IMR-90 (cell line): ENCODE data around the gene KCNK10. TPM values are rescaled to one million over a fixed set of nuclear protein-coding genes. Genes with fewer than 3 reads are reported as not detected.

ENCODE experiments used
- ATAC-seq: fragments of 200-7000 bp; cut with Tn5 transposase; 2 replicates; pipeline ENCODE4 v1.9.1; 2020; ENCODE audit warnings: low read depth, mild to moderate bottlenecking, moderate library complexity
- BruUV-seq: library from RNA; stranded (reverse); fragments of 400-500 nt; replicated peaks from 2 replicates; lab custom pipeline; 2021; lab: Mats Ljungman, UMichigan
- CTCF ChIA-PET: fragments of 300-600 bp; formaldehyde crosslinking; extraction: SDS; loops from one replicate; lab custom pipeline; 2021; ENCODE audit warnings: antibody characterized with exemption; lab: Yijun Ruan, JAX
- POLR2A ChIA-PET: fragments of 300-600 bp; sonication (Branson Sonifier 250); formaldehyde crosslinking; loops from one replicate; lab custom pipeline; 2022; ENCODE audit warnings: antibody characterized with exemption; ENCODE audit not compliant: unreplicated experiment; lab: Charles Lee
- DNase-seq: peaks from one replicate; pipeline ENCODE4 v3.0.0; 2013
- H2AFZ ChIP-seq: replicated peaks from 2 replicates; pipeline ENCODE3; 2013; ENCODE audit warnings: low read length, mild to moderate bottlenecking; ENCODE audit not compliant: poor library complexity
- H2AK5ac ChIP-seq: 2 replicates; pipeline ENCODE4 v1.6.1; 2013; ENCODE audit warnings: low read depth, low read length, inconsistent platforms
- H2AK9ac ChIP-seq: replicated peaks from 2 replicates; pipeline ENCODE3; 2013; ENCODE audit warnings: mild to moderate bottlenecking, low read depth, low read length, moderate library complexity; ENCODE audit not compliant: poor library complexity
- H2BK120ac ChIP-seq: 2 replicates; pipeline ENCODE4 v1.6.1; 2013; ENCODE audit warnings: low read depth, low read length, inconsistent platforms
- H2BK15ac ChIP-seq: 3 replicates; pipeline ENCODE4 v1.6.1; 2013; ENCODE audit warnings: low read depth, low read length, inconsistent platforms
- H2BK20ac ChIP-seq: 2 replicates; pipeline ENCODE4 v1.6.1; 2013; ENCODE audit warnings: low read depth, mild to moderate bottlenecking, inconsistent platforms, low read length, moderate library complexity
- H2BK5ac ChIP-seq: 2 replicates; pipeline ENCODE4 v1.6.1; 2013; ENCODE audit warnings: mild to moderate bottlenecking, low read depth, low read length, inconsistent platforms; ENCODE audit not compliant: poor library complexity, severe bottlenecking
- H3K14ac ChIP-seq: replicated peaks from 2 replicates; pipeline ENCODE4 v1.6.1; 2013; ENCODE audit warnings: low read depth, low read length, inconsistent platforms
- H3K18ac ChIP-seq: 2 replicates; pipeline ENCODE4 v1.6.1; 2013; ENCODE audit warnings: low read depth, low read length, control low read depth
- H3K23ac ChIP-seq: 2 replicates; pipeline ENCODE4 v1.6.1; 2013; ENCODE audit warnings: low read depth, low read length, inconsistent platforms
- H3K27ac ChIP-seq: 2 replicates; pipeline ENCODE4 v1.5.1; 2013; ENCODE audit warnings: mild to moderate bottlenecking, control low read depth, low read length; ENCODE audit not compliant: insufficient read depth
- H3K27me3 ChIP-seq: 2 replicates; pipeline ENCODE4 v1.6.1; 2013; ENCODE audit warnings: low read length; ENCODE audit not compliant: control insufficient read depth, insufficient read depth
- H3K36me3 ChIP-seq: 2 replicates; pipeline ENCODE4 v1.6.1; 2013; ENCODE audit warnings: low read length, mixed read lengths; ENCODE audit not compliant: control insufficient read depth, insufficient read depth
- H3K4ac ChIP-seq: 2 replicates; pipeline ENCODE4 v1.6.1; 2013; ENCODE audit warnings: low read depth, low read length, inconsistent platforms
- H3K4me1 ChIP-seq: 2 replicates; pipeline ENCODE4 v1.6.1; 2013; ENCODE audit warnings: low read length, mixed read lengths; ENCODE audit not compliant: control insufficient read depth, insufficient read depth
- H3K4me2 ChIP-seq: 2 replicates; pipeline ENCODE4 v1.6.1; 2013; ENCODE audit warnings: low read depth, mild to moderate bottlenecking, control low read depth, low read length, moderate library complexity
- H3K4me3 ChIP-seq: 2 replicates; pipeline ENCODE4 v1.5.1; 2013; ENCODE audit warnings: low read depth, mild to moderate bottlenecking, control low read depth, low read length, moderate library complexity; ENCODE audit not compliant: insufficient read depth
- H3K56ac ChIP-seq: 2 replicates; pipeline ENCODE4 v1.6.1; 2013; ENCODE audit warnings: low read length, inconsistent platforms; ENCODE audit not compliant: insufficient read depth; ENCODE audit errors: extremely low read depth
- H3K79me1 ChIP-seq, 2 experiments: 2 replicates each; pipeline ENCODE4 v1.6.1; 2013; ENCODE audit warnings: low read length in 2 of 2, inconsistent platforms in 1 of 2, low read depth in 1 of 2
- H3K9ac ChIP-seq: 2 replicates; pipeline ENCODE4 v1.6.1; 2013; ENCODE audit warnings: low read depth, low read length, control low read depth
- H3K9me1 ChIP-seq: 2 replicates; pipeline ENCODE4 v1.6.1; 2013; ENCODE audit warnings: low read length, inconsistent platforms; ENCODE audit not compliant: insufficient read depth
- H3K9me3 ChIP-seq: 2 replicates; pipeline ENCODE4 v1.6.1; 2013; ENCODE audit warnings: low read length; ENCODE audit not compliant: control insufficient read depth, insufficient read depth
- H4K20me1 ChIP-seq: 2 replicates; pipeline ENCODE4 v1.6.1; 2013; ENCODE audit warnings: low read length, inconsistent platforms; ENCODE audit not compliant: insufficient read depth
- H4K5ac ChIP-seq: 2 replicates; pipeline ENCODE4 v1.6.1; 2013; ENCODE audit warnings: mild to moderate bottlenecking, low read depth, low read length, control low read depth
- H4K8ac ChIP-seq, 2 experiments: 2 replicates each; pipeline ENCODE4 v1.6.1; 2013; ENCODE audit warnings: low read depth in 2 of 2, low read length in 2 of 2, control low read depth in 1 of 2, inconsistent platforms in 1 of 2
- H4K91ac ChIP-seq: 2 replicates; pipeline ENCODE4 v1.6.1; 2013; ENCODE audit warnings: low read depth, low read length, inconsistent platforms; ENCODE audit not compliant: insufficient read depth
- BHLHE40 ChIP-seq: fragments of 150-350 bp; IDR thresholded peaks from 2 replicates; pipeline ENCODE4 v1.6.1; 2016; ENCODE audit warnings: mild to moderate bottlenecking, low read depth, low read length
- CEBPB ChIP-seq: IDR thresholded peaks from 2 replicates; pipeline ENCODE4 v1.6.1; 2012; ENCODE audit warnings: low read depth, low read length, improper control_type of control experiment
- CHD1 ChIP-seq: IDR thresholded peaks from 2 replicates; pipeline ENCODE4 v1.6.1; 2012; ENCODE audit warnings: low read depth, low read length, improper control_type of control experiment
- CTCF ChIP-seq: conservative IDR thresholded peaks from 2 replicates; pipeline ENCODE4 v1.5.1; 2012; ENCODE audit warnings: mild to moderate bottlenecking, low read depth, low read length, improper control_type of control experiment
- ELK1 ChIP-seq: fragments of 150-350 bp; IDR thresholded peaks from 2 replicates; pipeline ENCODE4 v1.6.1; 2016; ENCODE audit warnings: low read depth, mild to moderate bottlenecking, low read length, moderate library complexity, borderline replicate concordance
- FOS ChIP-seq: fragments of 150-350 bp; IDR thresholded peaks from 2 replicates; pipeline ENCODE4 v1.6.1; 2016; ENCODE audit warnings: low read depth, low read length
- MAFK ChIP-seq: IDR thresholded peaks from 2 replicates; pipeline ENCODE4 v1.6.1; 2012; ENCODE audit warnings: low read depth, low read length, improper control_type of control experiment
- MAZ ChIP-seq: IDR thresholded peaks from 2 replicates; pipeline ENCODE4 v1.6.1; 2012; ENCODE audit warnings: low read depth, mild to moderate bottlenecking, low read length, improper control_type of control experiment, moderate library complexity, borderline replicate concordance
- MXI1 ChIP-seq: IDR thresholded peaks from 2 replicates; pipeline ENCODE4 v1.6.1; 2012; ENCODE audit warnings: low read depth, mild to moderate bottlenecking, low read length, moderate library complexity, borderline replicate concordance
- NFE2L2 ChIP-seq: fragments of 150-350 bp; IDR thresholded peaks from 2 replicates; pipeline ENCODE4 v1.6.1; 2016; ENCODE audit warnings: low read depth, mild to moderate bottlenecking, low read length
- POLR2A ChIP-seq: IDR thresholded peaks from 2 replicates; pipeline ENCODE4 v1.6.1; 2012; ENCODE audit warnings: mild to moderate bottlenecking, low read depth, low read length
- RAD21 ChIP-seq: IDR thresholded peaks from 2 replicates; pipeline ENCODE4 v1.6.1; 2012; ENCODE audit warnings: low read length, improper control_type of control experiment
- RCOR1 ChIP-seq: IDR thresholded peaks from 2 replicates; pipeline ENCODE4 v1.6.1; 2012; ENCODE audit warnings: mild to moderate bottlenecking, low read length, improper control_type of control experiment; ENCODE audit not compliant: insufficient replicate concordance
- RFX5 ChIP-seq: IDR thresholded peaks from 2 replicates; pipeline ENCODE4 v1.8.0; 2012; ENCODE audit warnings: low read depth, mild to moderate bottlenecking, low read length, moderate library complexity
- SMC3 ChIP-seq: fragments of 150-350 bp; IDR thresholded peaks from 2 replicates; pipeline ENCODE4 v1.6.1; 2016; ENCODE audit warnings: low read depth, mild to moderate bottlenecking, antibody characterized with exemption, low read length, moderate library complexity
- USF2 ChIP-seq: fragments of 150-350 bp; IDR thresholded peaks from 2 replicates; pipeline ENCODE4 v1.6.1; 2017; ENCODE audit warnings: mild to moderate bottlenecking, antibody characterized with exemption, low read length, low read depth
- WGBS, 2 experiments: methylation state at CpG; one replicate each; pipeline versions ENCODE4 v1.1.5 to v1.1.7; 2013; ENCODE audit warnings: missing lambda C conversion rate in 2 of 2; ENCODE audit not compliant: insufficient read length in 1 of 2; ENCODE audit errors: extremely low coverage in 2 of 2; 5-methylcytosine and 5-hydroxymethylcytosine counted together
- dilution Hi-C: fragments of 300-500 bp; cut with HindIII; formaldehyde crosslinking; loops from one replicate; pipeline ENCODE4 v1.14.3; 2018; ENCODE audit warnings: low sequenced_read_pairs; ENCODE audit not compliant: unreplicated experiment
- in situ Hi-C: fragments of 300-500 bp; cut with MboI; formaldehyde crosslinking; loops from 3 replicates; pipeline ENCODE4 v1.14.3; 2019; ENCODE audit warnings: low sequenced_read_pairs, inconsistent platforms, mixed read lengths
- intact Hi-C: fragments of 100-400 bp; cut with micrococcal nuclease; formaldehyde crosslinking; loops from 2 replicates; pipeline ENCODE4 v1.10.0; 2022
- polyA plus RNA-seq, 3 experiments: library from polyadenylated mRNA; depleted of rRNA; stranded (reverse); fragments of >200 nt; gene quantifications; 2 replicates each; pipeline ENCODE4 v1.2.3, GENCODE V29; 2012; ENCODE audit warnings: low replicate concordance in 1 of 3
- total RNA-seq: library from RNA; depleted of rRNA; stranded (reverse); fragments of >200 nt; gene quantifications from 2 replicates; pipeline ENCODE4 v1.2.3, GENCODE V29; 2012

The KCNK10 gene
- total and polyA plus RNA-seq, 2 of the 4 experiments (the other 2 are of a cell fraction), result not detected

- Histone ChIP-seq H4K91ac (no peak overlapping the region), H3K23ac (no peak overlapping the region), H3K14ac (no peak overlapping the region), H3K36me3 (no peaks in the 10 kb centered on the region), H3K9ac (no peak overlapping the region), H3K27me3 (no peaks in the 10 kb centered on the region), H2BK15ac (no peak overlapping the region), H2AFZ (no peak overlapping the region), H3K4me3 (no peak overlapping the region), H3K9me1 (no peaks in the 10 kb centered on the region), H3K56ac (no peak overlapping the region), H3K79me1 (no peaks in the 10 kb centered on the region), H2AK9ac (no peak overlapping the region), H3K18ac (no peak overlapping the region), H4K5ac (no peak overlapping the region), H3K27ac (no peak overlapping the region), H2AK5ac (no peak overlapping the region), H3K4me2 (no peak overlapping the region), H2BK5ac (no peak overlapping the region), H3K4ac (no peak overlapping the region), H3K4me1 (no peaks in the 10 kb centered on the region), H4K20me1 (no peaks in the 10 kb centered on the region), H4K8ac (no peak overlapping the region), H2BK20ac (no peak overlapping the region), H3K9me3 (no peaks in the 10 kb centered on the region), H2BK120ac (no peak overlapping the region)
- WGBS, 2 experiments, result no CpG with 5 or more reads among the region's 3 CpGs
- CTCF ChIA-PET, result no interaction called here
- DNase-seq (peak; percentile 5), ATAC-seq (no peak)
- no TSS peak for BruUV-seq
- in situ Hi-C loops, result no loop called here
- POLR2A ChIA-PET, result no interaction called here
- TF ChIP-seq RFX5 (no peak), FOS (no peak), RCOR1 (no peak), RAD21 (no peak), ELK1 (no peak), NFE2L2 (no peak), BHLHE40 (no peak), POLR2A (no peak), MAFK (no peak), CTCF (no peak), CEBPB (no peak), MAZ (no peak), SMC3 (no peak), MXI1 (no peak), USF2 (no peak), CHD1 (no peak)
- intact Hi-C loops, result no loop called here
- dilution Hi-C loops, result no loop called here
These were observed 41.6 kb downstream of the KCNK10 start for GRCh38 chr14:88281447-88281846.
